MCF 10A (cell line): ENCODE measurements around the gene RNF212B. TPM values are rescaled to one million over a fixed set of nuclear protein-coding genes. Genes with fewer than 3 reads are reported as not detected.

Experiments
- BruUV-seq: library from RNA; stranded (reverse); fragments of 400-500 nt; replicated peaks from 2 replicates; lab custom pipeline; 2021; lab: Mats Ljungman, UMichigan
- CTCF ChIA-PET: fragments of 300-600 bp; sonication (Branson Sonifier 250); formaldehyde crosslinking; extraction: SDS; loops from one replicate; lab custom pipeline; 2021; ENCODE audit warnings: antibody characterized with exemption, inconsistent platforms; lab: Yijun Ruan, JAX
- POLR2A ChIA-PET: fragments of 300-600, 350-650 bp; sonication (Branson Sonifier 250); formaldehyde crosslinking; extraction: SDS; loops from one replicate; lab custom pipeline; 2020; ENCODE audit warnings: antibody characterized with exemption, inconsistent platforms; lab: Yijun Ruan, JAX
- DNase-seq: peaks from one replicate; pipeline ENCODE4 v3.0.0-alpha.2; 2018; ENCODE audit not compliant: unreplicated experiment
- H3K27ac Mint-ChIP-seq: one replicate; pipeline ENCODE4 v1.8.0; 2022; ENCODE audit warnings: mild to moderate bottlenecking, low read depth, mixed read lengths; ENCODE audit not compliant: unreplicated experiment
- H3K27me3 Mint-ChIP-seq: one replicate; pipeline ENCODE4 v1.8.0; 2022; ENCODE audit warnings: mixed read lengths; ENCODE audit not compliant: insufficient read depth, unreplicated experiment
- H3K36me3 Mint-ChIP-seq: one replicate; pipeline ENCODE4 v1.8.0; 2022; ENCODE audit warnings: mild to moderate bottlenecking, moderate library complexity, mixed read lengths; ENCODE audit not compliant: insufficient read depth, unreplicated experiment
- H3K4me1 Mint-ChIP-seq: one replicate; pipeline ENCODE4 v1.8.0; 2022; ENCODE audit warnings: mixed read lengths; ENCODE audit not compliant: insufficient read depth, unreplicated experiment
- H3K4me3 Mint-ChIP-seq: one replicate; pipeline ENCODE4 v1.8.0; 2022; ENCODE audit warnings: mild to moderate bottlenecking, moderate library complexity, mixed read lengths; ENCODE audit not compliant: unreplicated experiment
- H3K9me3 Mint-ChIP-seq: one replicate; pipeline ENCODE4 v1.8.0; 2022; ENCODE audit warnings: mixed read lengths; ENCODE audit not compliant: unreplicated experiment
- CTCF ChIP-seq: fragments of 200-600 bp; IDR thresholded peaks from one replicate; pipeline ENCODE4 v1.8.0; 2022; ENCODE audit warnings: antibody characterized with exemption, mild to moderate bottlenecking; ENCODE audit not compliant: unreplicated experiment
- intact Hi-C: fragments of 100-400 bp; cut with micrococcal nuclease; formaldehyde crosslinking; loops from 2 replicates; pipeline ENCODE4 v1.14.1; 2022
- total RNA-seq: library from RNA; stranded (reverse); gene quantifications from 2 replicates; pipeline ENCODE4 v1.2.3, GENCODE V29; 2022

RNF212B gene
- total RNA-seq, 1 experiment from 2014 or later = not detected

- intact Hi-C loops = no loop called here
- Mint-ChIP-seq H3K4me3 (no peak overlapping the region), H3K27me3 (no peaks in the 10 kb centered on the region), H3K4me1 (no peaks in the 10 kb centered on the region), H3K9me3 (no peaks in the 10 kb centered on the region), H3K36me3 (no peaks in the 10 kb centered on the region), H3K27ac (no peak overlapping the region)
- ChIA-PET CTCF (interaction anchor here (0.6 kb wide), 1 partner anchor 15 kb away, joined by 3 read pairs; no protein-coding TSS in a partner anchor), POLR2A (interaction anchor here (1.2 kb wide), 1 partner anchor 35 kb away, joined by 5 read pairs; no protein-coding TSS in a partner anchor)
- no TSS peak for BruUV-seq
- TF ChIP-seq CTCF = no peak
- DNase-seq = no peak
Measured at GRCh38 chr14:23243066-23243465, 5.3 kb downstream of the RNF212B start.

- H3K36me3 Mint-ChIP-seq = no peaks in the 10 kb centered on the region
- H3K4me1 Mint-ChIP-seq = no peaks in the 10 kb centered on the region
- CTCF ChIA-PET = interaction anchor here (1.0 kb wide), 1 partner anchor 49 kb away, joined by 3 read pairs; no protein-coding TSS in a partner anchor
- DNase-seq = no peak
- POLR2A ChIA-PET = no interaction called here
- no peak for TF ChIP-seq CTCF
- intact Hi-C loops = no loop called here
- BruUV-seq = no TSS peak
- H3K9me3 Mint-ChIP-seq = no peaks in the 10 kb centered on the region
- no peak overlapping the region for H3K4me3 Mint-ChIP-seq
- H3K27me3 Mint-ChIP-seq = no peaks in the 10 kb centered on the region
- no peak overlapping the region for H3K27ac Mint-ChIP-seq
Measured at GRCh38 chr14:23245282-23245681, 7.5 kb downstream of the RNF212B start.

DNA sequence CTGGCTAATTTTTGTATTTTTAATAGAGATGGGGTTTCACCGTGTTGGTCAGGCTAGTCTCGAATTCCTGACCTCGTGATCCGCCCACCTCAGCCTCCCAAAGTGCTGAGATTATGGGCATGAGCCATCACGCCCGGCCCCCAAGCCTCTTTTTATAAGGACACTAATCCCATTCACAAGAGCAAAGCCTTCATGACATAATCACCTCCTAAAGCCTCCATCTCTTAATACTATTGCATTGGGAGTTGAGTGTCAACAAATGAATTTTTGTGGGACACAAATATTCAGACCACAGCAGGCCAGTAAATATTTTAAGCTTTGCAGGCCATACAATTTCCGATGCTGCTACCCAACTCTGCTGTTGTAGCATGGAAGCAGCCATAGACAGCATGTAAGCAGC is 10.9 kb downstream of the RNF212B start:
- Mint-ChIP-seq H3K4me1 (no peaks in the 10 kb centered on the region), H3K27me3 (no peaks in the 10 kb centered on the region), H3K36me3 (no peaks in the 10 kb centered on the region), H3K9me3 (no peaks in the 10 kb centered on the region), H3K4me3 (no peak overlapping the region), H3K27ac (no peak overlapping the region)
- no peak for TF ChIP-seq CTCF
- BruUV-seq = no TSS peak
- CTCF ChIA-PET = interaction anchor here (0.6 to 1.1 kb wide), 5 partner anchors 10 to 483 kb away, joined by 3 to 5 read pairs (median 4); partner anchors contain the start of gene RNF212B
- no peak for DNase-seq
- POLR2A ChIA-PET = interaction anchor here (0.9 kb wide), 1 partner anchor 15 kb away, joined by 5 read pairs; no protein-coding TSS in a partner anchor
- intact Hi-C loops = no loop called here

DNA sequence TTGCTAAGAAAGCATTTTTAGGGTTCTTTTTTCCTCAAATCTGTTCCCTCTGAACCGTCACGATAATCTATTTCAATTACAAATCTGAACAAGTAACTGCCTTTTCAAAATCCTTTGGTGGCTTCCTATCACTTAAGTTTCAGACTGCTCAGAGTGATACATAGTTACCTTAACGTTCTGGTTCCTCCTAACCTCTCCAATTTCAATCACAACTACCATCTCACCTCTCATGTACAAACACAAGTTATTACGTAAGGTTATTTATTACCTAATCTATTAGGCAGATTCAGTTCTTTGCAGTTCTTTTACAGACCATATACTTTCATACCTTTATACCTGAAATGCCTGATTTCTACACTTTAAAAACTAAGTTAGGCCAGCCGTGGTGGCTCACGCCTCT is 12.1 kb downstream of the RNF212B start:
- ChIA-PET CTCF (interaction anchor here (0.6 to 1.0 kb wide), 5 partner anchors 9 to 309 kb away, joined by 3 to 4 read pairs (median 3); no protein-coding TSS in a partner anchor), POLR2A (interaction anchor here (1.0 kb wide), 1 partner anchor 40 kb away, joined by 3 read pairs; no protein-coding TSS in a partner anchor)
- Mint-ChIP-seq H3K9me3 (no peaks in the 10 kb centered on the region), H3K4me1 (no peaks in the 10 kb centered on the region), H3K27me3 (no peaks in the 10 kb centered on the region), H3K4me3 (no peak overlapping the region), H3K27ac (no peak overlapping the region), H3K36me3 (no peaks in the 10 kb centered on the region)
- no peak for TF ChIP-seq CTCF
- intact Hi-C loops = no loop called here
- BruUV-seq = no TSS peak
- DNase-seq = no peak
